Loucy (cell line): ENCODE results near the gene MGRN1.

ENCODE experiments used
- H2AFZ ChIP-seq: fragments of 200-600 bp; sonication (generic); 2 replicates; pipeline ENCODE4 v1.6.0; 2016; ENCODE audit warnings: antibody characterized with exemption, mild to moderate bottlenecking, low read length, moderate library complexity
- H3F3A ChIP-seq: fragments of 200-600 bp; 2 replicates; pipeline ENCODE4 v1.6.0; 2016; ENCODE audit warnings: antibody characterized with exemption, low read depth, mild to moderate bottlenecking
- H3K27me3 ChIP-seq: fragments of 200-600 bp; sonication (generic); 2 replicates; pipeline ENCODE4 v1.6.1; 2014; ENCODE audit warnings: low read length, mild to moderate bottlenecking; ENCODE audit not compliant: insufficient read depth, poor library complexity, severe bottlenecking
- H3K36me3 ChIP-seq: fragments of 200-600 bp; sonication (generic); 2 replicates; pipeline ENCODE4 v1.6.1; 2016; ENCODE audit warnings: low read length; ENCODE audit not compliant: insufficient read depth
- H3K4me1 ChIP-seq: fragments of 200-600 bp; sonication (generic); 2 replicates; pipeline ENCODE4 v1.5.1; 2014; ENCODE audit warnings: low read length, mild to moderate bottlenecking; ENCODE audit not compliant: insufficient read depth, poor library complexity, severe bottlenecking
- H3K4me2 ChIP-seq: fragments of 200-600 bp; sonication (generic); 2 replicates; pipeline ENCODE4 v1.6.0; 2014; ENCODE audit warnings: antibody characterized with exemption, low read length, low read depth, mild to moderate bottlenecking; ENCODE audit not compliant: poor library complexity, severe bottlenecking
- H3K4me3 ChIP-seq: fragments of 200-600 bp; sonication (generic); 2 replicates; pipeline ENCODE4 v1.5.1; 2014; ENCODE audit warnings: low read length, mild to moderate bottlenecking, mixed read lengths; ENCODE audit not compliant: poor library complexity, severe bottlenecking
- H3K79me2 ChIP-seq: fragments of 200-600 bp; sonication (generic); 2 replicates; pipeline ENCODE4 v1.6.1; 2014; ENCODE audit warnings: low read length; ENCODE audit not compliant: insufficient read depth
- H3K9ac ChIP-seq: fragments of 200-600 bp; sonication (generic); 2 replicates; pipeline ENCODE4 v1.6.0; 2014; ENCODE audit warnings: mild to moderate bottlenecking, low read depth, low read length, moderate library complexity; ENCODE audit not compliant: poor library complexity, severe bottlenecking
- H3K9me2 ChIP-seq: fragments of 200-600 bp; sonication (generic); replicated peaks from 2 replicates; pipeline ENCODE4 v1.6.1; 2016; ENCODE audit warnings: low read depth, low read length, mixed read lengths
- H3K9me3 ChIP-seq: fragments of 200-600 bp; sonication (generic); 2 replicates; pipeline ENCODE4 v1.6.1; 2014; ENCODE audit warnings: mild to moderate bottlenecking, antibody characterized with exemption, low read length, low read depth; ENCODE audit not compliant: insufficient read depth
- H4K20me1 ChIP-seq: fragments of 200-600 bp; sonication (generic); 2 replicates; pipeline ENCODE4 v1.6.0; 2014; ENCODE audit warnings: antibody characterized with exemption, low read length, mild to moderate bottlenecking; ENCODE audit not compliant: insufficient read depth, poor library complexity, severe bottlenecking
- CTCF ChIP-seq: fragments of 200-600 bp; sonication (generic); conservative IDR thresholded peaks from 2 replicates; pipeline ENCODE4 v1.5.1; 2014; ENCODE audit warnings: mild to moderate bottlenecking, antibody characterized with exemption, low read length
- EZH2phosphoT487 ChIP-seq: fragments of 200-600 bp; IDR thresholded peaks from 2 replicates; pipeline ENCODE4 v1.6.1; 2018; ENCODE audit warnings: antibody characterized with exemption, mild to moderate bottlenecking, moderate library complexity, borderline replicate concordance

Gene MGRN1

GRCh38 chr16:4594433-4595410, 29.9 kb upstream of the MGRN1 start:
- Histone ChIP-seq H3K4me3 (no peak overlapping the region), H3K27me3 (no peaks in the 10 kb centered on the region), H3K4me2 (no peak overlapping the region), H3F3A (no peaks in the 10 kb centered on the region), H3K9ac (no peak overlapping the region), H2AFZ (no peak overlapping the region), H3K79me2 (no peaks in the 10 kb centered on the region), H3K9me2 (no peaks in the 10 kb centered on the region), H3K4me1 (no peaks in the 10 kb centered on the region), H4K20me1 (no peaks in the 10 kb centered on the region), H3K9me3 (no peaks in the 10 kb centered on the region), H3K36me3 (no peaks in the 10 kb centered on the region)
- TF ChIP-seq CTCF (no peak), EZH2phosphoT487 (no peak)

- Histone ChIP-seq H3F3A (no peaks in the 10 kb centered on the region), H4K20me1 (no peaks in the 10 kb centered on the region), H3K4me3 (no peak overlapping the region), H3K9me2 (no peaks in the 10 kb centered on the region), H3K9ac (no peak overlapping the region), H3K9me3 (no peaks in the 10 kb centered on the region), H3K4me1 (no peaks in the 10 kb centered on the region), H3K36me3 (no peaks in the 10 kb centered on the region), H3K79me2 (no peaks in the 10 kb centered on the region), H3K4me2 (no peak overlapping the region), H2AFZ (no peak overlapping the region), H3K27me3 (no peaks in the 10 kb centered on the region)
- TF ChIP-seq CTCF (no peak), EZH2phosphoT487 (no peak)
Measured at GRCh38 chr16:4597174-4597573, 27.5 kb upstream of the MGRN1 start.

GRCh38 chr16:4599037-4599436, 25.6 kb upstream of the MGRN1 start:
- Histone ChIP-seq H3F3A (no peaks in the 10 kb centered on the region), H3K27me3 (no peaks in the 10 kb centered on the region), H3K9me2 (no peaks in the 10 kb centered on the region), H3K4me2 (no peak overlapping the region), H3K4me1 (no peaks in the 10 kb centered on the region), H3K4me3 (no peak overlapping the region), H3K36me3 (no peaks in the 10 kb centered on the region), H3K79me2 (no peaks in the 10 kb centered on the region), H3K9ac (no peak overlapping the region), H2AFZ (no peak overlapping the region), H4K20me1 (no peaks in the 10 kb centered on the region), H3K9me3 (no peaks in the 10 kb centered on the region)
- TF ChIP-seq EZH2phosphoT487 = no peak
- TF ChIP-seq CTCF = no peak
